ENCODE measurements around the gene TRPM1. TPM values are rescaled to one million over a fixed set of nuclear protein-coding genes. Genes with fewer than 3 reads are reported as not detected.

The TRPM1 gene
- polyA plus RNA-seq (ENCODE audit: insufficient read length in 4 of 4), result under 1 TPM; 0.14 to 0.52 (median 0.24) TPM

DNA sequence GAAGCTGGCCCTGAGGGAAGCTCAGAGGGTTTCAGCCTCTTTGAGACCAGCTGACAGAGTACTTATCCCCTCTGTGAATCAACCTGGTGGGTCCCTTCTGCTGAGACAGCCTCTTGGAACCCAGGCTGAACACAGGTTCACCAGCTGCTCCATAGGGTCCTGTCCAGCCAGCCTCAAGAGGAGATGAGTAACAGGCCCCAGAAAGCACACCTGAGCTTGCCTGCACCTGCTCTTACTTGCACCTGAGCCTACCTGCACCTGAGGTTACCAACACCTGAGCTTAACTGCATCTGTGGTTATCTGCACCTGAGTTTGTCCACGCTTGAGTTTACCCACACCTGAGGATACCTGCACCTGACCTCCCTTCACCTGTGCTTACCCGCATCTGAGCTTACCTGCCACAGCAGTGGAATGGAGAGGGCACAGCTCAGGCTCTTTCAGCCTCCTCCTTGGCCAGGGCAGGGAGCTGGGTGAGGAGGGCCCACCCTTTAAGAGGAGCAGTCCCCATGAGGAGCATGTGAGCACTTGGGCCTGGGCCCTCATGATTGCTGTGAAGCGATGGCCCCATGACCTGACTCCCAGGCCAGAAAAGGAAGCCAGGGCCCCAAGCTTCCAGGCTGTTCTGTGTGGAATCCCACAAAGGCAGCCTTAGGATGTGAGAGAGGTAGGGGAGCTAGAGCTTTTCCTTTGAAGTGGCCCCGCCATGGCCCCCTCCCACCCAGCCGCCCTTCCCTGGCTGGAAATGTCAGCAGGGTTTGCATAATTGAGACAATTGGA is at the start of gene TRPM1:
Gene TRPM1 (minus strand): TSS at position 464 of the 777 bp plus-strand sequence. CDS start 20,370 bp downstream, outside the sequence.
- DNase-seq (ENCODE audit: low read depth in 4 of 4, low spot score in 2 of 4), result no peak

DNA sequence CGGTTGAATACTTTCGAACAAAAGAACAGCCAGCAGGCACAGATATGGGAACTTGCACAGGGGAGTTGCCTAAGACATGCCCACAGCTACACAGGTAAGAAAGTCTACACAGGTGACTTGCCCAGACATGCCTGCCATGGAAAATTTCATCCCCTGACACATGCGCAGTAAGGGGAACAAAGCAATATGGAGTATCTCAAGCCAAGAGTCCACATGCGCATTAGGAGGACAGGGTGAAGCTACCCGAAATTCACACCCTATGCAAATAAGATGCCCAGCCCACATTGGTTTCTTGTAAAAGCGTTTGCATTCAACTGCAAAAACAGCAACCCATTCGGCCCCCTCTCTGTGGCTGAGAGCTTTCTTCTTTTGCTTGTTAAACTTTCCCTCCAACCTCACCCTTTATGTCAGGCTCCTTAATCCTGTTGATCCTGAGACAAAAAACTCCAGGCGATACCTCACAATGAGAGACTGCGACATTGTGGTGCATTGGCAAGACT is 49.3 kb upstream of the TRPM1 start:
- DNase-seq (ENCODE audit: low read depth in 4 of 4, low spot score in 2 of 4), result no peak

DNA sequence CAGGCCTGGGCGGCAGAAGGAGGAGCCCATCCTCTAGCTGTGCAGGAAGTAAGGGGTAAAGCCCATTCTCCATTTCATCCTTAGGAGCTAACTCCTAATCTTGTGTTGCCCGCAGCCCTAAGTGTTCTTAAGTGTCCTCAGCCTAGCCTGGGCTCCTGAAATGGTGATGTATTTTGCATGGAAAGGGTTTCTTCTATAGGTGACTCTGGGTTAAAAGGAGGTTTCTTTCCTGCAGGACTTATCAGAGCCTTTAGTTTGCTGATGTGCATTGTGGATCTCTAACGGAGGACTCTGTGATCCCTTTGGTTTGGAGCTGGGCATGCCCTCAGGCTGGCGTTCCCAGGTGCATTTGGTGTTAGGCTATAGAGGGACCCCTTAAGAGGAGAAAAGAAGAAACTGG is 48.5 kb upstream of the TRPM1 start:
- DNase-seq (ENCODE audit: low read depth in 4 of 4, low spot score in 2 of 4), result no peak

DNA sequence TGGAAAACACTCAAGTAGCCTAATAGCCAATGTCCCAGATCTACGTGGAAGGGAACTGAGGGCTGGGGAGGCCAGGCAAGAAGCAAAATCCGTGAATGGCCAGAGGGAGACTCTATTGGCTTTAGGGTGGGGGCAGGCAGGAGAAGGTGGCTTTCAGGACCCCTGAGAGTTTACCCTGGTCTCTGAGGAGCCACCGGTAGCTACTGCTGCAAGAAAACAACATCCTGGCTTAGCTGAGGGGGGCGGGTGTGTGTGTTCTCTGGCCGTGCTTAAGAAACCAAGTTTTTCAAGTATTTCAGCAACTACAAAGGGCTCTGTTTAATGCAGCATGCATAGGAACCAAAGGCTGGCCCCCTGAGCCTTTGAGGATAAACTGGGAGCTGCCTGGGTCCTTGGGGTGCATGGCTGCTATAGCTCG is 47.6 kb upstream of the TRPM1 start:
- no peak for DNase-seq (ENCODE audit: low read depth in 4 of 4, low spot score in 2 of 4)

DNA sequence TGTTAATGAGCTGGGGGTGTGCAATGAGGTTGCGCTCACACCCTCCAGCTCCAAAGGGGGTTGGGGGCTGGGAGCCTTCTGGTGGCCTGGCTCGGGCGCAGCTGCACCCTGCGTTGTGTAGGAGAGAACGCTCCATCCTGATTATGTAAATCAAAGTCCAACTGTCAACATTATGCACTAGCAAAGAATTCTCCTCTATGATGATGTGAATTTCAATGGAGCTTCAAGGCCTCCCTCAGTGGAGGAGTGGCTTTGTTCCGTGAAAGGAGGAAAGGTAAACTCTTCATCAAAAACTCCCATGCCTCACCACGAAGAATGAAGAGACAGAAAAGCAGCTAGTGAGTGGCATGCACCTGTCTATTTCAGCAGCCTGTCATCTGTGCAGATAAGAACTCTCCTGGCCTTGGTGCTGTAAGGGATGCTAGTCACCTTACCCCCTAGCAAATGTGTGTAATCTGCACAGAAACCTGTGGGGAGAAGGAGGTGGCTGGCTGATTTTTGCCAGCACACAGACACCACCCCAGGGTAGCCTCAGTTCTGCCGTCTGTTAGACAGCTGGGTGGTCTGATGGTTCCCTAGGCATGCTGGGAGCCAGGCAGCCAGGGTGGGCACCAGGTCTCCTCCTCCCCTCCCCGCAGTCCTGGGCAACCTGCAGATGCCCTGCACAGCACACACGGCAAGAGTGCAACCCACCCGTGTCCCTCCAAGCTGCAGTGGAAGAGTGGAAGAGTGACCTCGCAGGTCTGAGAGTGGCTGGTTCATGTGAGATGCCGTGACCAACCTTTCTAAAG is 47.0 kb upstream of the TRPM1 start:
- DNase-seq (ENCODE audit: low read depth in 4 of 4, low spot score in 2 of 4), result no peak

DNA sequence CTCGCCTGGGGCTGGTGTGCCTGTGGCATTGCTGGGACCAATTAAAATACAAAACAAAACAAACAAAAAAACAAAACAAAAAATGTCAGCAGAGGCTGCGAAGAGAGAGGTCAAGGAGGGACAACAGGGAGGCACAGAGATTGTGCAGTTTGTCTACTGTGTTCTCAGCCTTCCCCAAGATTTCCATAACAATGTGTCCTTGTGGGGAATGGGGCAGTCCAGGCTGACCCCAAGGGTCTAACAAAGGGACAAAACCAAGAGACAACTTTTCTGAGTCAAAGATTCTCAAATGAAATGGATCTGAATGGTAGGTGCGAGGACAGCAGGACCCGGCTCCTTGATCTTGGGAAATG is 46.4 kb upstream of the TRPM1 start:
- no peak for DNase-seq (ENCODE audit: low read depth in 4 of 4, low spot score in 2 of 4)

DNA sequence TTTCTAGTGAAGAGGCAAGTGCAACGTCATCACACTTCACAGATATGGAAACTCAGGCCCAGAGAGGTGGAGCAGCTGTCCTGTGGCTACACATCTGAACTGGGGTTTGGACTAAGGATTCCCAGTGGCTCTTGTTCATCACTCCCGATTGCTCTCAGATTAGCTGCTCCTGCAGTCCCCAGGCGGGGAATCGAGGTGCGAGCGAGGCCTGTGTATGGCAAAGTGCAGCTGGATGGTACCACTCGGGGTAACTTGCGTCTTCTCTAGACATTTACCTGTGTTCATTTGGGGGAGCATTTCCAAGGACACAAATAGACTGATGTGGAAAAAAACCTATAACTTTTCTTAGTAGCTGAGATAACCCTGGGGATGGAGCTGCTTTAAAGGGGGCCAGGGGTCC is 45.9 kb upstream of the TRPM1 start:
- no peak for DNase-seq (ENCODE audit: low read depth in 4 of 4, low spot score in 2 of 4)

DNA sequence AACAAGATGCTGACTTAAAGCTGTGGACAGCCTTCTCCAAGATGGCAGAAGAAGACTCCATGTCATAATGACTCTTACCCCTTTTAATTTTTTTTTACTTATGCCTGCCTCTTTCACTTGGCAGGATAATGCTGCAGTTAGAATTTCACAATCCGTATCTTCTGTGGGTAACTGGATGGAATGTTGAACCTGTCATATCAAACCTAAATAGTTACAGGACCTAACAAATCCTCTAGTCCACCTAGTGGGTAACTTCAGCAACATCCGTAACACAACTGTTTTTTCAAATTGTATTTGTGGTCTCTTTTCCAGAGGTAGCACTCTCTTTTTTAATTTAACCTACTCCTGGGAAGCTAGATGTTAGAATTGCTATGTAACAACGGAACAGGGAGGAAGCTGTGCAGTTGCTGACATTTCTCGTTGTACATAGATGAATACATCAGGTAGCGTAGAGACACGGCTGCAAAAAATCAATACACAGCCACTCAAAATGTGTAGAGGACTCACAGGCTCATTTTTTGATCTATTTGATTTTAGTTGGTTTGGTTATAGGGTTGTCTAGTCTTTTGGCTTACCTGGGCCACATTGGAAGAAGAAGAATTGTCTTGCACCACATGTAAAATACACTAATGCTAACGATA is 43.9 kb upstream of the TRPM1 start:
- no peak for DNase-seq (ENCODE audit: low read depth in 4 of 4, low spot score in 2 of 4)

DNA sequence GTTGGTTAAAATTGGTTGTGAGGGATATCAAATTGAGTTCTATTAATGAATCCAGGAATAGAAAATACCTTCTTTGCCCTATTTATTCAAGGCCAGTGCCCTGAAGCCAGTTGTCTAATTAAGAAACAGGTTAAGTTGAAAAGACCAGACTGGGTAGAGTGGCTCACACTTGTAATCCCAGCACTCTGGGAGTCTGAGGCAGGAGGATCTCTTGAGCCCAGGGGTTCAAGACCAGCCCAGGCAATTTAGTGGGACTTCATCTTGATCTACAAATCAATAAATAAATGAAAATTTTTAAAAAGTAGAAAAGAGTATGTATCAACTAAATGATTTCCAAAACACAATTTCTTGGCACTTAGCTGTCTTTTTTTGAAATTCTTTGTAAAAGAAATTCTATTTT is 40.3 kb upstream of the TRPM1 start:
- DNase-seq (ENCODE audit: low read depth in 4 of 4, low spot score in 2 of 4), result no peak

DNA sequence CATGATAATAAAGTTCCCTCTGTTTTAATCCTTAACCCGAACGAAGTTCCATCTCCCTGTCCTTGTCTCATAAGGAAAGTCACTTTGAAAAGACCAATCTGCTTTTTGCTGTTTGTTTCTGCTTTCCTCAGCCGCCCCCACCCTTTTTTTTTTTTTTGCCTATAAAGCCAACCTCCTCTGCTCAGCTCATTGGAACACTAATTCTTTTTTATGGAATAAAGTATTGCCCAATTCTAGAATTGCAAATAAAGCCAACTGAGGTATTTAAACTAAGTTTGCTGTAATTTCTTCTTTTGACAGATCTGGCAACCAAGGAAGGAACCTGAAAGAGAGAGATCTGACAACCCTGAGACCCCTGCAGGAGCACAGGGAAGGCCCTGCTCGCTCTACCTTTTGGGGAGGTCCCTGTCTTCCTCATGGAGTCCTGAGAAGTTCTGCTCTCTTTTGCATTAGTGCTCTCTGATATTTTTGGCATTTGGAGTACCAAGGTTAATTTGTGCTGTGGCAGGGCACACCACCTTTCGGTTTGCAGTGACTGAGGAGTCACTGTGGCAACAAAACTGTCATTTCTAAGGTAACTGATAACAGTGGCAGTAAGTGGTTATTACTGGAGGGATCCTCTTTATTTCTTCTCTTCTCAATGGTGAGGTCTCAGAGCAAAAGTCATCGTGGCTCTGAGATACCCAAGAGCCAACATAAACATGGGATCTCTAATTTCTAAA is 35.2 kb upstream of the TRPM1 start:
- no peak for DNase-seq (ENCODE audit: low read depth in 4 of 4, low spot score in 2 of 4)

DNA sequence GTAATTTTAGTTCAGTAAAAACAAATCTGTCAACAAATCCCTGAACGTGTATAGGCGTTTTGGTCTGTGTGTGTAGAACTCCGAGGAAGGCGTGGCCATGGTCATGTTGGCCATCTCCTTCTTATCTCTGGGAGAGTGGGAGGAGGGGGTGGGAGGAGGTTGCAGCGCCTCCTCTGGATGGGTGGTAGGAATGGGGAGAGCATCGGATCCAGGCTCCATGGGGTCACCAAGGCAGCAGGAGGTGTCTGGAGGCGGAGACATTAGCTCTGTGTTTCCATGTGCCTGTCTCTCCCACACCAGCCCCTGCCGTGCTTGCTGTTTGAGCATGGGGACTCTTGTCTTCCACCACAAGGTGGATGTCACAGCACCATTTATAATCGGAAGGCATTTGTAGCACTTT is 34.5 kb upstream of the TRPM1 start:
- no peak for DNase-seq (ENCODE audit: low read depth in 4 of 4, low spot score in 2 of 4)

DNA sequence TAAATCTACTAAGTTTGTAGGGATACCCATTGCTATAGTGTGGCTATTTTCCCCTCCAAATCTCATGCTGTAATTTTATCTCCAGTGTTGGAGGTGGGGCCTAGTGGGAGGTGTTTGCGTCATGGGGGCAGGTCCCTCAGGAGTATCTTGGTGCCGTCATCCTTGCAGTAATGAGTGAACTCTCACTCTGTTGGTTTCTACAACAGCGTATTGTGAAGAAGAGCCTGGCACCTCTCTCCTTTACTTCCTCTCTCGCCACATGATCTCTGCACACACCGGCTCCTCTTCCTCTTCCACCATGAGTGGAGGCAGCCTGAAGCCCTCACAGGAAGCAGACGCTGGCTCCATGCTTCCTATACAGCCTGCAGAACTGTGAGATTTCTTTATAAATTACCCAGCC is 34.0 kb upstream of the TRPM1 start:
- no peak for DNase-seq (ENCODE audit: low read depth in 4 of 4, low spot score in 2 of 4)

DNA sequence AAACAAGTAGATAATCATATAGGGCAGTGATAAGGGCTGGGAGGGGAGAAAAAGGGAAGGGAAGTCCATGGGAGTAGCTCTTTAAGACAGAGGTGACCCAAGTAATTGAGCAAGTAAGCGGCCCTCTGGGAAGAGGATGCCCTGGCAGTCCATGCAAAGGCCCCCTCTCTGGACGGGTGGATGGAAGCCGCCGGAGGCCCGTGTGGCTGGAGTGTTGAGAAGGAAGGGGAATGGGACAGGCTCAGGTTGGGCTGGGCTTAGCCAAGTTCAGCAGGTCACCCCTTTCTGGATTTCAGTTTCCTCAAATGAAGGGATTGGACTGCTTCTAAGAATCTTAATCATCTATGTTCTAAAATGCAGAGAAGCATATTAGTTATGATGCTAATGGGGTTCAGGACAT is 32.4 kb upstream of the TRPM1 start:
- DNase-seq (ENCODE audit: low read depth in 4 of 4, low spot score in 2 of 4), result no peak

DNA sequence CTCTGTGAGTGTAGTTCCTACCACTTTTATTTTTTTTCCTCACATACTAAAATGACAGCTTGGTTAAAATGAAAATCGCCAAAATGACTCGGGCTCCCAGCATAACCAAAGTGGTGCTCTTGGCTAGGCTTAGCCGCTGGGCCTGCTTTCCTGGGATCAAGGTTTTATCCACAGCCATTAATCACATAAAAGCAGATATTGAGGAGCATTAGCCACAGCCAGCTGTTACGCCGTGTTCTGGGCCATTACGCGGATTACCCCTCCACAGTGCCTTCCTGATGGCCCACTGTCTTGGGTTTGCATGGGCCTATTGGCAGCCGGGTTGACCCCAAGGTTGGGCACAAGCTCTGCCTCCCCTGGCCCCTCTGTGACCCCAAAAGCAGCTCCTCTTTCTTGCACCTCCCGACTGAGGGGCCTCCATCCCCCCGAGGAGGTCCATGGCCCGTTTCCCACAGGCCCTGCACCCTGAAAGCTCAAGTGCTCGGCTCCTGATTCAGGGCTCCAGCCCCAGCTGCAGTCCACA is 30.4 kb upstream of the TRPM1 start:
- DNase-seq (ENCODE audit: low read depth in 4 of 4, low spot score in 2 of 4), result no peak

DNA sequence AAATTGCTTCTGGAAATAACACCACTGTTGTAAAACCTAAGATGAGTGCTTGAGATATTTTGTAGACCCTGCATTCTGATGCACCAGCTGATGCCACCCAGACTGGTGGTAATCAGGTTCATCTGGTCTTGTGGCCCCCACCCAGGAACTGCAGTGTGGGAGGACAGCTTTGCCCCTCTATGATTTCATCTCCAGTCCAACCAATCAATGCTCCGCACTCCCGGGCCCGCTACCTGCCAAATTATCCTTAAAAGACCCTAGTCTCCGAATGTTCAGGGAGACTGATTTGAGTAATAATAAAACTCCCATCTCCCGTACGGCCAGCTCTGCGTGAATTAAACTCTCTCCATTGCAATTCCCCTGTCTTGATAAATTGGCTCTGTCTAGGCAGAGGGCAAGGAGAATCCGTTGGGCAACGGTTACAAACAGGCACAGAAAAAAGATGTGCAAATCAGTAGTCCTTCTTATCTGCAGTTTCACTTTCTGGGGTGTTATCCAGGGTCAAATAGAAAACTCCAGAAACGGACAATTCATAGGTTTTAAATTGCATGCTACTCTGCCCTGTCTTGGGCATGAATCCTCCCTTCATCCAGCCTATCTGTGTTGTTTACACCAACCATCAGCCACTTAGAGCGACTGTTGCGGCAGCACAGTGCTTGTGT is 29.2 kb upstream of the TRPM1 start:
- no peak for DNase-seq (ENCODE audit: low read depth in 4 of 4, low spot score in 2 of 4)

DNA sequence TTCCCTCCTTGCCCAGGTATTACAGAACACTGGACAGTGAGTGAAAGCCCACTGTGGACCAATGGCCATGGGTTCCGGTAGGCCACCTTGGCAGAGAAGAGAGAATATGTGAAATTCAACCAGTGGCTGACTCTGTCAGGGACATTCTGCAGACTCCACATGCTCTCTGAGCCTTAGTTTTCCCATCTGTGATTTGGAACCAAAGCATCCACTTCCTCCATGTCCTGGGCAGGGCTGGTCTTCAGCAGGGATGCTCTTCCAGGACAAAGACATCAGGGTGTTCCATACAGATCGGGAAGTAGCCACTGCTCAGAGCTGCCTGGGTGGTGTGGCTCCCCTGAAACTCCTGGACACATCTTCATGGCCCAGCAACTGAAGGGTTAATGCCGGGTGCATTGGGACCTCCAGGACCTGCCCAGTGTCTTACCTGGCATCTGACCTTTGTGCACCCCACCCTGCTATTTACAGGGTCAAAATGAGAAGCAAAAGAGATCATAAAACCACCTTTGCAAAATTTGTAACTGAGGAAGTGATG is 28.3 kb upstream of the TRPM1 start:
- DNase-seq (ENCODE audit: low read depth in 4 of 4, low spot score in 2 of 4), result no peak

DNA sequence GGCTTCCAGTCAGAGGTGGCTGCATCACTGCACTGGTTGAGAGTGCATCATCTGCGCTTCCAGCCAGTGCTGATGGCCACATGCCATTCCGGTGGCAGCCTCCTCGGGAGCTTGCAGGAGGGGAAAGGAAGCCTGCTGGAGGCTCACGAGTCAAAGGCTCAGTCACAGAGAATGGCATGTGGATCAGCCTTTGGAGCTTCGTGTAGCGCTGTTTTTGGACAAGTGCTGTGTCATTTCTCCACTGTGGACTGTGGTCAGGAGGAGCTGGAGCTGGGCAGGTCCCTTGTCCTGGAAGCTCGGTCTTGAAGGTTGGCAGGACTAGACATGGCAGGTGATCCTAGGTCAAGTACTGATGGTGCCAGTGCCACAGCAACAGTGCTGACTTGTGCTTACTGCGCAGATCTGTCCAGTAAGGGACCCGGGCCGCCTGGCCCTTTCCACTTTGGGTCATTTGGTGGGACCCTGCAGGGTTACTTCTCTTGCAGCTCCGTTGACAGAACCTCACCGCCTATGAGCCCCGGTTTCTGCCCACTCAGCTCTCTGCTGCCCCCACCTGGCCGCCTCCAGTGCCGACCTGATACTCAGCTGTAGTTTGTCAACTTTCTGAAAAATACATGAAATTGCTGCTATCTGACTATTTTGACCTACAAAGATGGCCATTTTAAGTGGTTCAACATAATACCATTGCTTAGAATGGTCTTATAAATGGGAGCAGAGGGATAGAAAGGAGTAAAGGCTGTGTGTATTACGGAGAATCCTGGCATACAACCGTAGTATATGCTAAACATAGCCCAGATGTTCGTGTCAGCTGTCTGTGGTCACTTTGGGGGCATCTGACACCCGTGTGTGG is 27.6 kb upstream of the TRPM1 start:
- peak; percentile 26 to 45 (median 40) for DNase-seq (ENCODE audit: low read depth in 4 of 4, low spot score in 2 of 4)

DNA sequence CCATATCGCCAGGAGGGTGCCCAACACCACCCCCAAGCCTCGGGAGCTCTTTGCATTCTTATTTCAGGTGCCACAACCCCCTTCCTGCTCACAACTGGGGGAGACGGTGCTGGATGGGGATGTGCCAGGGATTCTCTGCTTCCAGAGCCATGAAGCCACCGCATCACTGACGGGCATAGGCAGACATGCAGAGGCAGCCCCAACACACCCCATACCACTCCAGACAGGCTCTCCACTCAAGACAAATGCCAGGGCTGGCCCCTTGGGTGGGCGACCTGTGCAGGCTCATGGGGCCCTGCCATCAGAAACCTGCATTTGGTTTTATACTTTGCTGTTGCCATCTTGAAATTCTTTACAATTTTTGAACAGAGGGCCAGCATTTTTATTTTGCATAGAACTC is 27.0 kb upstream of the TRPM1 start:
- no peak for DNase-seq (ENCODE audit: low read depth in 4 of 4, low spot score in 2 of 4)

Measured in left renal cortex interstitium (tissue), 4 donors.